GM12878 (cell line): ENCODE data around the gene MICAL3. TPM values are rescaled to one million over a fixed set of nuclear protein-coding genes. Genes with fewer than 3 reads are reported as not detected.

Experiments used
- ATAC-seq: fragments of 200-7000 bp; cut with Tn5 transposase; 3 replicates; pipeline ENCODE4 v1.9.1; 2020; ENCODE audit warnings: mild to moderate bottlenecking, moderate library complexity
- BruUV-seq: library from RNA; stranded (reverse); fragments of 400-500 nt; replicated peaks from 2 replicates; lab custom pipeline; 2021; lab: Mats Ljungman, UMichigan
- CTCF ChIA-PET: fragments of 300-600 bp; sonication (Branson Sonifier 250); formaldehyde crosslinking; extraction: SDS; loops from one replicate; lab custom pipeline; 2021; ENCODE audit warnings: inconsistent platforms; lab: Yijun Ruan, JAX
- POLR2A ChIA-PET: fragments of 350-600 bp; formaldehyde crosslinking; extraction: SDS; loops from one replicate; lab custom pipeline; 2021; ENCODE audit warnings: inconsistent platforms; lab: Charles Lee
- RAD21 ChIA-PET: fragments of 300-600 bp; sonication (Branson Sonifier 250); formaldehyde crosslinking; loops from one replicate; lab custom pipeline; 2023; ENCODE audit warnings: antibody characterized with exemption; ENCODE audit not compliant: unreplicated experiment; lab: Charles Lee
- SMC1A ChIA-PET: fragments of 300-600 bp; sonication (Branson Sonifier 250); formaldehyde crosslinking; loops from one replicate; lab custom pipeline; 2023; ENCODE audit not compliant: unreplicated experiment, uncharacterized antibody; lab: Charles Lee
- DNase-seq: peaks from one replicate; pipeline ENCODE4 v3.0.0-alpha.2; 2011; ENCODE audit warnings: low read depth, low spot score
- FAIRE-seq: peaks from 3 replicates; lab custom pipeline; 2011; peaks lifted over from hg19 to GRCh38; lab: Jason Lieb, UNC
- H2AFZ ChIP-seq: 2 replicates; pipeline ENCODE4 v1.6.0; 2011; ENCODE audit warnings: low read depth, low read length, control low read depth; ENCODE audit not compliant: control insufficient read depth
- H3K27ac ChIP-seq: 2 replicates; pipeline ENCODE4 v1.5.1; 2011; ENCODE audit warnings: control low read depth; ENCODE audit not compliant: control insufficient read depth, insufficient read depth
- H3K27me3 ChIP-seq, 2 experiments: replicated peaks in 1 of 2; 2 replicates each; pipeline versions ENCODE4 v1.6.0 to v1.6.1; 2011; ENCODE audit warnings: low read length in 1 of 2; ENCODE audit not compliant: control insufficient read depth in 2 of 2, insufficient read depth in 2 of 2
- H3K36me3 ChIP-seq, 2 experiments: 2 replicates each; pipeline ENCODE4 v1.5.1; 2011; ENCODE audit warnings: low read length in 1 of 2; ENCODE audit not compliant: control insufficient read depth in 2 of 2, insufficient read depth in 2 of 2
- H3K4me1 ChIP-seq: 2 replicates; pipeline ENCODE4 v1.6.1; 2011; ENCODE audit warnings: mild to moderate bottlenecking, low read length, moderate library complexity, mixed read lengths; ENCODE audit not compliant: control insufficient read depth, insufficient read depth
- H3K4me2 ChIP-seq: 2 replicates; pipeline ENCODE4 v1.6.0; 2011; ENCODE audit warnings: control low read depth; ENCODE audit not compliant: control insufficient read depth, insufficient read depth
- H3K4me3 ChIP-seq: fragments of 200-600 bp; sonication (generic); 2 replicates; pipeline ENCODE4 v1.5.1; 2016
- H3K79me2 ChIP-seq: 2 replicates; pipeline ENCODE4 v1.6.0; 2011; ENCODE audit warnings: low read length; ENCODE audit not compliant: control insufficient read depth, insufficient read depth
- H3K9ac ChIP-seq: 2 replicates; pipeline ENCODE4 v1.8.0; 2011; ENCODE audit warnings: low read length, control low read depth, mixed read lengths; ENCODE audit not compliant: control insufficient read depth, insufficient read depth
- H3K9me3 ChIP-seq: replicated peaks from 3 replicates; pipeline ENCODE4 v1.5.1; 2011; ENCODE audit warnings: mild to moderate bottlenecking, low read length; ENCODE audit not compliant: control insufficient read depth, insufficient read depth
- H4K20me1 ChIP-seq: 2 replicates; pipeline ENCODE4 v1.6.0; 2011; ENCODE audit not compliant: control insufficient read depth, insufficient read depth
- DPF2 ChIP-seq: fragments of 450-650 bp; IDR thresholded peaks from 2 replicates; pipeline ENCODE4 v1.6.1; 2017; ENCODE audit warnings: mild to moderate bottlenecking
- EZH2 ChIP-seq: IDR thresholded peaks from 2 replicates; pipeline ENCODE4 v1.6.1; 2012; ENCODE audit warnings: low read depth, mild to moderate bottlenecking, control low read depth, inconsistent platforms, low read length, borderline replicate concordance; ENCODE audit not compliant: control insufficient read depth
- IKZF1 ChIP-seq: fragments of 450-650 bp; conservative IDR thresholded peaks from 2 replicates; pipeline ENCODE4 v1.6.1; 2017; ENCODE audit warnings: antibody characterized with exemption, mild to moderate bottlenecking
- KDM1A ChIP-seq: fragments of 200-600 bp; sonication (generic); IDR thresholded peaks from 2 replicates; pipeline ENCODE4 v1.6.1; 2016; ENCODE audit warnings: borderline replicate concordance
- MYB ChIP-seq: fragments of 150-350 bp; IDR thresholded peaks from 2 replicates; pipeline ENCODE4 v1.6.1; 2014; ENCODE audit warnings: mild to moderate bottlenecking, low read depth, low read length, borderline replicate concordance
- RAD51 ChIP-seq: fragments of 450-650 bp; IDR thresholded peaks from 2 replicates; pipeline ENCODE4 v1.6.1; 2016; ENCODE audit warnings: moderate library complexity, mild to moderate bottlenecking, inconsistent platforms
- SMAD5 ChIP-seq: IDR thresholded peaks from 2 replicates; pipeline ENCODE4 v1.6.1; 2016; ENCODE audit warnings: antibody characterized with exemption, low read depth
- STAT1 ChIP-seq: fragments of 450-650 bp; conservative IDR thresholded peaks from 2 replicates; pipeline ENCODE4 v1.6.1; 2014; ENCODE audit warnings: antibody characterized with exemption, mild to moderate bottlenecking
- SUPT20H ChIP-seq: IDR thresholded peaks from 2 replicates; pipeline ENCODE4 v1.6.1; 2011; ENCODE audit warnings: low read depth, mild to moderate bottlenecking, low read length, moderate library complexity, borderline replicate concordance; ENCODE audit not compliant: control insufficient read depth
- TBL1XR1 ChIP-seq: IDR thresholded peaks from 2 replicates; pipeline ENCODE4 v1.6.1; 2012; ENCODE audit warnings: low read depth, low read length, improper control_type of control experiment
- TCF7 ChIP-seq: IDR thresholded peaks from 2 replicates; pipeline ENCODE4 v1.6.1; 2014; ENCODE audit warnings: antibody characterized with exemption, borderline replicate concordance
- WGBS: methylation state at CpG from one replicate; pipeline ENCODE4 v1.1.6; 2016; ENCODE audit warnings: low lambda C conversion rate; ENCODE audit not compliant: insufficient replicate concordance, insufficient coverage; ENCODE audit errors: missing lambda C conversion rate; 5-methylcytosine and 5-hydroxymethylcytosine counted together
- in situ Hi-C: fragments of 300-500 bp; cut with MboI; formaldehyde crosslinking; loops from 9 replicates; pipeline ENCODE4 v1.14.3; 2018; ENCODE audit warnings: mixed read lengths
- intact Hi-C: fragments of 100-400 bp; cut with micrococcal nuclease; formaldehyde crosslinking; loops from one replicate; pipeline ENCODE4 v1.14.2; 2022; ENCODE audit not compliant: unreplicated experiment
- polyA plus RNA-seq, 11 experiments: library from polyadenylated mRNA; depleted of rRNA in 4 of 11; unstranded in 6 of 11; stranded (reverse) in 5 of 11; fragments of >200 nt; fragmentation: Nextera tagmentation in 4 of 11; fragmentation: Illumina TruSeq in 1 of 11; extraction: Ambion mirVana in 4 of 11; extraction: Trizol in 1 of 11; gene quantifications; 1 replicate in 1 of 11; 2 replicates in 10 of 11; pipeline versions ENCODE4 v1.2.1 to v1.2.3, GENCODE V29; 2011 to 2016; ENCODE audit warnings: inconsistent platforms in 2 of 11, missing spikeins in 2 of 11, low read depth in 1 of 11
- total RNA-seq, 4 experiments: library from RNA; depleted of rRNA in 3 of 4; stranded (reverse); fragments of >200 nt in 3 of 4; fragmentation: Illumina TruSeq in 1 of 4; extraction: Trizol in 1 of 4; gene quantifications; 2 replicates each; pipeline versions ENCODE4 v1.2.1 to v1.2.3, GENCODE V29; 2013 to 2021
- TF ChIP-seq, protein P1 (sequence below): fragments of 450-650 bp; IDR thresholded peaks from 2 replicates; pipeline ENCODE4 v1.6.1; 2016; ENCODE audit warnings: mild to moderate bottlenecking, moderate library complexity, borderline replicate concordance

Gene MICAL3
- total and polyA plus RNA-seq, 10 of the 15 experiments (the other 5 are each of a cell fraction or from before 2014, with no cell fraction given): 2.6 to 92.2 (median 24.0) TPM

- intact Hi-C loops: no loop called here
- H3K9me3 ChIP-seq: no peaks in the 10 kb centered on the region
- H3K36me3 ChIP-seq: peaks cover 3 to 8% of the 10 kb centered on the region in 2 experiments; a peak in 2 of 4 replicates
- H2AFZ ChIP-seq: no peak overlapping the region
- H4K20me1 ChIP-seq: peaks cover 6% of the 10 kb centered on the region
- in situ Hi-C loops: no loop called here
- H3K4me2 ChIP-seq: no peak overlapping the region
- H3K4me1 ChIP-seq: peaks cover 2% of the 10 kb centered on the region
- FAIRE-seq: no peak
- ChIA-PET CTCF (interaction anchor here (0.7 to 0.9 kb wide), 2 partner anchors 10 to 82 kb away, joined by 3 read pairs; no protein-coding TSS in a partner anchor), POLR2A (no interaction called here), RAD21 (no interaction called here)
- ATAC-seq: no peak
- no peaks in the 10 kb centered on the region for H3K27me3 ChIP-seq
- DNase-seq: no peak
- 70% methylated on average over 16 of the region's 16 CpGs for WGBS
- H3K9ac ChIP-seq: no peak overlapping the region
- H3K79me2 ChIP-seq: peaks cover 34% of the 10 kb centered on the region
- no peak overlapping the region for H3K4me3 ChIP-seq
- H3K27ac ChIP-seq: no peak overlapping the region
- TF ChIP-seq KDM1A (no peak), SMAD5 (no peak)
- TF ChIP-seq, all 136 proteins: peak for 0
- no TSS peak for BruUV-seq
- SMC1A ChIA-PET: interaction anchor here (0.8 to 1.5 kb wide), 2 partner anchors 23 to 120 kb away, joined by 3 read pairs; no protein-coding TSS in a partner anchor
Measured at GRCh38 chr22:17988800-17989513, 35.4 kb downstream of the MICAL3 start.

- ATAC-seq: no peak
- H3K27ac ChIP-seq: no peak overlapping the region
- FAIRE-seq: no peak
- no peaks in the 10 kb centered on the region; the same call in 1 of the 2 replicates for H3K4me1 ChIP-seq
- peaks cover 3 to 8% of the 10 kb centered on the region in 2 experiments; a peak in 2 of 4 replicates for H3K36me3 ChIP-seq
- no peaks in the 10 kb centered on the region for H3K9me3 ChIP-seq
- H4K20me1 ChIP-seq: peaks cover 6% of the 10 kb centered on the region
- BruUV-seq: no TSS peak
- peaks cover 24% of the 10 kb centered on the region for H3K79me2 ChIP-seq
- in situ Hi-C loops (no loop called here), intact Hi-C loops (no loop called here)
- CTCF ChIA-PET: no interaction called here
- no peaks in the 10 kb centered on the region for H3K27me3 ChIP-seq
- DNase-seq: no peak
- H3K9ac ChIP-seq: no peak overlapping the region
- no peak overlapping the region for H2AFZ ChIP-seq
- 58% methylated on average over 5 of the region's 5 CpGs for WGBS
- RAD21 ChIA-PET: no interaction called here
- H3K4me3 ChIP-seq: no peak overlapping the region
- POLR2A ChIA-PET: no interaction called here
- SMC1A ChIA-PET: no interaction called here
- H3K4me2 ChIP-seq: no peak overlapping the region
- TF ChIP-seq DPF2 (no peak), TCF7 (no peak), SUPT20H (no peak), STAT1 (no peak), EZH2 (no peak), MYB (no peak), IKZF1 (no peak), TBL1XR1 (no peak), RAD51 (no peak)
- TF ChIP-seq, protein P1, sequence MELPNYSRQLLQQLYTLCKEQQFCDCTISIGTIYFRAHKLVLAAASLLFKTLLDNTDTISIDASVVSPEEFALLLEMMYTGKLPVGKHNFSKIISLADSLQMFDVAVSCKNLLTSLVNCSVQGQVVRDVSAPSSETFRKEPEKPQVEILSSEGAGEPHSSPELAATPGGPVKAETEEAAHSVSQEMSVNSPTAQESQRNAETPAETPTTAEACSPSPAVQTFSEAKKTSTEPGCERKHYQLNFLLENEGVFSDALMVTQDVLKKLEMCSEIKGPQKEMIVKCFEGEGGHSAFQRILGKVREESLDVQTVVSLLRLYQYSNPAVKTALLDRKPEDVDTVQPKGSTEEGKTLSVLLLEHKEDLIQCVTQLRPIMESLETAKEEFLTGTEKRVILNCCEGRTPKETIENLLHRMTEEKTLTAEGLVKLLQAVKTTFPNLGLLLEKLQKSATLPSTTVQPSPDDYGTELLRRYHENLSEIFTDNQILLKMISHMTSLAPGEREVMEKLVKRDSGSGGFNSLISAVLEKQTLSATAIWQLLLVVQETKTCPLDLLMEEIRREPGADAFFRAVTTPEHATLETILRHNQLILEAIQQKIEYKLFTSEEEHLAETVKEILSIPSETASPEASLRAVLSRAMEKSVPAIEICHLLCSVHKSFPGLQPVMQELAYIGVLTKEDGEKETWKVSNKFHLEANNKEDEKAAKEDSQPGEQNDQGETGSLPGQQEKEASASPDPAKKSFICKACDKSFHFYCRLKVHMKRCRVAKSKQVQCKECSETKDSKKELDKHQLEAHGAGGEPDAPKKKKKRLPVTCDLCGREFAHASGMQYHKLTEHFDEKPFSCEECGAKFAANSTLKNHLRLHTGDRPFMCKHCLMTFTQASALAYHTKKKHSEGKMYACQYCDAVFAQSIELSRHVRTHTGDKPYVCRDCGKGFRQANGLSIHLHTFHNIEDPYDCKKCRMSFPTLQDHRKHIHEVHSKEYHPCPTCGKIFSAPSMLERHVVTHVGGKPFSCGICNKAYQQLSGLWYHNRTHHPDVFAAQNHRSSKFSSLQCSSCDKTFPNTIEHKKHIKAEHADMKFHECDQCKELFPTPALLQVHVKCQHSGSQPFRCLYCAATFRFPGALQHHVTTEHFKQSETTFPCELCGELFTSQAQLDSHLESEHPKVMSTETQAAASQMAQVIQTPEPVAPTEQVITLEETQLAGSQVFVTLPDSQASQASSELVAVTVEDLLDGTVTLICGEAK: no peak
Measured at GRCh38 chr22:17985606-17986005, 38.8 kb downstream of the MICAL3 start.
